GM12878 (cell line): ENCODE measurements around the gene MAOA. TPM values are rescaled to one million over a fixed set of nuclear protein-coding genes. Genes with fewer than 3 reads are reported as not detected.

Experiments
- ATAC-seq: fragments of 200-7000 bp; cut with Tn5 transposase; 3 replicates; pipeline ENCODE4 v1.9.1; 2020; ENCODE audit warnings: mild to moderate bottlenecking, moderate library complexity
- BruUV-seq: library from RNA; stranded (reverse); fragments of 400-500 nt; replicated peaks from 2 replicates; lab custom pipeline; 2021; lab: Mats Ljungman, UMichigan
- CTCF ChIA-PET: fragments of 300-600 bp; sonication (Branson Sonifier 250); formaldehyde crosslinking; extraction: SDS; loops from one replicate; lab custom pipeline; 2021; ENCODE audit warnings: inconsistent platforms; lab: Yijun Ruan, JAX
- POLR2A ChIA-PET: fragments of 350-600 bp; formaldehyde crosslinking; extraction: SDS; loops from one replicate; lab custom pipeline; 2021; ENCODE audit warnings: inconsistent platforms; lab: Charles Lee
- RAD21 ChIA-PET: fragments of 300-600 bp; sonication (Branson Sonifier 250); formaldehyde crosslinking; loops from one replicate; lab custom pipeline; 2023; ENCODE audit warnings: antibody characterized with exemption; ENCODE audit not compliant: unreplicated experiment; lab: Charles Lee
- SMC1A ChIA-PET: fragments of 300-600 bp; sonication (Branson Sonifier 250); formaldehyde crosslinking; loops from one replicate; lab custom pipeline; 2023; ENCODE audit not compliant: unreplicated experiment, uncharacterized antibody; lab: Charles Lee
- DNase-seq: peaks from one replicate; pipeline ENCODE4 v3.0.0-alpha.2; 2011; ENCODE audit warnings: low read depth, low spot score
- FAIRE-seq: peaks from 3 replicates; lab custom pipeline; 2011; peaks lifted over from hg19 to GRCh38; lab: Jason Lieb, UNC
- H2AFZ ChIP-seq: 2 replicates; pipeline ENCODE4 v1.6.0; 2011; ENCODE audit warnings: low read depth, low read length, control low read depth; ENCODE audit not compliant: control insufficient read depth
- H3K27ac ChIP-seq: 2 replicates; pipeline ENCODE4 v1.5.1; 2011; ENCODE audit warnings: control low read depth; ENCODE audit not compliant: control insufficient read depth, insufficient read depth
- H3K27me3 ChIP-seq, 2 experiments: replicated peaks in 1 of 2; 2 replicates each; pipeline versions ENCODE4 v1.6.0 to v1.6.1; 2011; ENCODE audit warnings: low read length in 1 of 2; ENCODE audit not compliant: control insufficient read depth in 2 of 2, insufficient read depth in 2 of 2
- H3K36me3 ChIP-seq, 2 experiments: 2 replicates each; pipeline ENCODE4 v1.5.1; 2011; ENCODE audit warnings: low read length in 1 of 2; ENCODE audit not compliant: control insufficient read depth in 2 of 2, insufficient read depth in 2 of 2
- H3K4me1 ChIP-seq: 2 replicates; pipeline ENCODE4 v1.6.1; 2011; ENCODE audit warnings: mild to moderate bottlenecking, low read length, moderate library complexity, mixed read lengths; ENCODE audit not compliant: control insufficient read depth, insufficient read depth
- H3K4me2 ChIP-seq: 2 replicates; pipeline ENCODE4 v1.6.0; 2011; ENCODE audit warnings: control low read depth; ENCODE audit not compliant: control insufficient read depth, insufficient read depth
- H3K4me3 ChIP-seq: fragments of 200-600 bp; sonication (generic); 2 replicates; pipeline ENCODE4 v1.5.1; 2016
- H3K79me2 ChIP-seq: 2 replicates; pipeline ENCODE4 v1.6.0; 2011; ENCODE audit warnings: low read length; ENCODE audit not compliant: control insufficient read depth, insufficient read depth
- H3K9ac ChIP-seq: 2 replicates; pipeline ENCODE4 v1.8.0; 2011; ENCODE audit warnings: low read length, control low read depth, mixed read lengths; ENCODE audit not compliant: control insufficient read depth, insufficient read depth
- H3K9me3 ChIP-seq: replicated peaks from 3 replicates; pipeline ENCODE4 v1.5.1; 2011; ENCODE audit warnings: mild to moderate bottlenecking, low read length; ENCODE audit not compliant: control insufficient read depth, insufficient read depth
- H4K20me1 ChIP-seq: 2 replicates; pipeline ENCODE4 v1.6.0; 2011; ENCODE audit not compliant: control insufficient read depth, insufficient read depth
- SUPT20H ChIP-seq: IDR thresholded peaks from 2 replicates; pipeline ENCODE4 v1.6.1; 2011; ENCODE audit warnings: low read depth, mild to moderate bottlenecking, low read length, moderate library complexity, borderline replicate concordance; ENCODE audit not compliant: control insufficient read depth
- TARDBP ChIP-seq: IDR thresholded peaks from 2 replicates; pipeline ENCODE4 v1.6.1; 2016; ENCODE audit warnings: borderline replicate concordance
- WGBS: methylation state at CpG from one replicate; pipeline ENCODE4 v1.1.6; 2016; ENCODE audit warnings: low lambda C conversion rate; ENCODE audit not compliant: insufficient replicate concordance, insufficient coverage; ENCODE audit errors: missing lambda C conversion rate; 5-methylcytosine and 5-hydroxymethylcytosine counted together
- in situ Hi-C: fragments of 300-500 bp; cut with MboI; formaldehyde crosslinking; loops from 9 replicates; pipeline ENCODE4 v1.14.3; 2018; ENCODE audit warnings: mixed read lengths
- intact Hi-C: fragments of 100-400 bp; cut with micrococcal nuclease; formaldehyde crosslinking; loops from one replicate; pipeline ENCODE4 v1.14.2; 2022; ENCODE audit not compliant: unreplicated experiment
- polyA plus RNA-seq, 11 experiments: library from polyadenylated mRNA; depleted of rRNA in 4 of 11; unstranded in 6 of 11; stranded (reverse) in 5 of 11; fragments of >200 nt; fragmentation: Nextera tagmentation in 4 of 11; fragmentation: Illumina TruSeq in 1 of 11; extraction: Ambion mirVana in 4 of 11; extraction: Trizol in 1 of 11; gene quantifications; 1 replicate in 1 of 11; 2 replicates in 10 of 11; pipeline versions ENCODE4 v1.2.1 to v1.2.3, GENCODE V29; 2011 to 2016; ENCODE audit warnings: inconsistent platforms in 2 of 11, missing spikeins in 2 of 11, low read depth in 1 of 11
- total RNA-seq, 4 experiments: library from RNA; depleted of rRNA in 3 of 4; stranded (reverse); fragments of >200 nt in 3 of 4; fragmentation: Illumina TruSeq in 1 of 4; extraction: Trizol in 1 of 4; gene quantifications; 2 replicates each; pipeline versions ENCODE4 v1.2.1 to v1.2.3, GENCODE V29; 2013 to 2021
- TF ChIP-seq, protein P1 (sequence below): IDR thresholded peaks from 2 replicates; pipeline ENCODE4 v1.6.1; 2011; ENCODE audit warnings: mild to moderate bottlenecking, low read depth, low read length, moderate library complexity; ENCODE audit not compliant: insufficient replicate concordance
- TF ChIP-seq, protein P2 (sequence below): fragments of 450-650 bp; IDR thresholded peaks from 2 replicates; pipeline ENCODE4 v1.6.1; 2014; ENCODE audit warnings: mild to moderate bottlenecking
- TF ChIP-seq, protein P3 (sequence below): fragments of 450-650 bp; IDR thresholded peaks from 2 replicates; pipeline ENCODE4 v1.6.1; 2017; ENCODE audit warnings: mild to moderate bottlenecking, moderate library complexity

Gene MAOA
- total and polyA plus RNA-seq, 10 of the 15 experiments (the other 5 are each of a cell fraction or from before 2014, with no cell fraction given) = 0.02 to 0.51 (median 0.08) TPM; not detected in 7

DNA sequence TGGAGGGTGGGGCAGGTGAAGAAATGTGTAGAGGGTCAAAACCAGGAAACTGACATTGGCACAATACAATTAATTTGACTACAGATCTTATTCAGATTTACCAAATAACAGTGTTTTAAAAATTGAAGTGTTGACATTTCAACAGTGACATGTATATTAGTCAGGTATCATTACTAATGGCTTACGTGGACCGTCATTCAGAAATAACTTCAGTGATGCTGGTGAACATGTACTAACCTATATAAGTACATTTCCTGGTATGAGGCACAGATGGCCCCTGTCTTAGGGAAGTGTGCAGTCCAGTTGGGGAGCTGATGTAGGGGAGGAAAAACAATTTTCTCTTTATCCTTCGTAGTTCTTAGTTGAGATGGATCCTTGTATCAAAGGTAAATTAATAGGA is 22.3 kb upstream of the MAOA start:
- Histone ChIP-seq H2AFZ (no peak overlapping the region), H3K79me2 (no peaks in the 10 kb centered on the region), H3K27me3 (no peaks in the 10 kb centered on the region), H3K4me2 (no peak overlapping the region), H3K9ac (no peak overlapping the region), H4K20me1 (no peaks in the 10 kb centered on the region), H3K4me1 (no peaks in the 10 kb centered on the region), H3K27ac (no peak overlapping the region), H3K36me3 (no peaks in the 10 kb centered on the region), H3K9me3 (no peaks in the 10 kb centered on the region), H3K4me3 (no peak overlapping the region)
- no TSS peak for BruUV-seq
- DNase-seq (no peak), FAIRE-seq (no peak), ATAC-seq (no peak)
- SMC1A ChIA-PET = no interaction called here
- TF ChIP-seq TARDBP (no peak), SUPT20H (no peak)
- TF ChIP-seq, protein P1, sequence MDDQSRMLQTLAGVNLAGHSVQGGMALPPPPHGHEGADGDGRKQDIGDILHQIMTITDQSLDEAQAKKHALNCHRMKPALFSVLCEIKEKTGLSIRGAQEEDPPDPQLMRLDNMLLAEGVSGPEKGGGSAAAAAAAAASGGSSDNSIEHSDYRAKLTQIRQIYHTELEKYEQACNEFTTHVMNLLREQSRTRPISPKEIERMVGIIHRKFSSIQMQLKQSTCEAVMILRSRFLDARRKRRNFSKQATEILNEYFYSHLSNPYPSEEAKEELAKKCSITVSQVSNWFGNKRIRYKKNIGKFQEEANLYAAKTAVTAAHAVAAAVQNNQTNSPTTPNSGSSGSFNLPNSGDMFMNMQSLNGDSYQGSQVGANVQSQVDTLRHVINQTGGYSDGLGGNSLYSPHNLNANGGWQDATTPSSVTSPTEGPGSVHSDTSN = no peak
- TF ChIP-seq, protein P2, sequence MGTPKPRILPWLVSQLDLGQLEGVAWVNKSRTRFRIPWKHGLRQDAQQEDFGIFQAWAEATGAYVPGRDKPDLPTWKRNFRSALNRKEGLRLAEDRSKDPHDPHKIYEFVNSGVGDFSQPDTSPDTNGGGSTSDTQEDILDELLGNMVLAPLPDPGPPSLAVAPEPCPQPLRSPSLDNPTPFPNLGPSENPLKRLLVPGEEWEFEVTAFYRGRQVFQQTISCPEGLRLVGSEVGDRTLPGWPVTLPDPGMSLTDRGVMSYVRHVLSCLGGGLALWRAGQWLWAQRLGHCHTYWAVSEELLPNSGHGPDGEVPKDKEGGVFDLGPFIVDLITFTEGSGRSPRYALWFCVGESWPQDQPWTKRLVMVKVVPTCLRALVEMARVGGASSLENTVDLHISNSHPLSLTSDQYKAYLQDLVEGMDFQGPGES = no peak
- TF ChIP-seq, protein P3, sequence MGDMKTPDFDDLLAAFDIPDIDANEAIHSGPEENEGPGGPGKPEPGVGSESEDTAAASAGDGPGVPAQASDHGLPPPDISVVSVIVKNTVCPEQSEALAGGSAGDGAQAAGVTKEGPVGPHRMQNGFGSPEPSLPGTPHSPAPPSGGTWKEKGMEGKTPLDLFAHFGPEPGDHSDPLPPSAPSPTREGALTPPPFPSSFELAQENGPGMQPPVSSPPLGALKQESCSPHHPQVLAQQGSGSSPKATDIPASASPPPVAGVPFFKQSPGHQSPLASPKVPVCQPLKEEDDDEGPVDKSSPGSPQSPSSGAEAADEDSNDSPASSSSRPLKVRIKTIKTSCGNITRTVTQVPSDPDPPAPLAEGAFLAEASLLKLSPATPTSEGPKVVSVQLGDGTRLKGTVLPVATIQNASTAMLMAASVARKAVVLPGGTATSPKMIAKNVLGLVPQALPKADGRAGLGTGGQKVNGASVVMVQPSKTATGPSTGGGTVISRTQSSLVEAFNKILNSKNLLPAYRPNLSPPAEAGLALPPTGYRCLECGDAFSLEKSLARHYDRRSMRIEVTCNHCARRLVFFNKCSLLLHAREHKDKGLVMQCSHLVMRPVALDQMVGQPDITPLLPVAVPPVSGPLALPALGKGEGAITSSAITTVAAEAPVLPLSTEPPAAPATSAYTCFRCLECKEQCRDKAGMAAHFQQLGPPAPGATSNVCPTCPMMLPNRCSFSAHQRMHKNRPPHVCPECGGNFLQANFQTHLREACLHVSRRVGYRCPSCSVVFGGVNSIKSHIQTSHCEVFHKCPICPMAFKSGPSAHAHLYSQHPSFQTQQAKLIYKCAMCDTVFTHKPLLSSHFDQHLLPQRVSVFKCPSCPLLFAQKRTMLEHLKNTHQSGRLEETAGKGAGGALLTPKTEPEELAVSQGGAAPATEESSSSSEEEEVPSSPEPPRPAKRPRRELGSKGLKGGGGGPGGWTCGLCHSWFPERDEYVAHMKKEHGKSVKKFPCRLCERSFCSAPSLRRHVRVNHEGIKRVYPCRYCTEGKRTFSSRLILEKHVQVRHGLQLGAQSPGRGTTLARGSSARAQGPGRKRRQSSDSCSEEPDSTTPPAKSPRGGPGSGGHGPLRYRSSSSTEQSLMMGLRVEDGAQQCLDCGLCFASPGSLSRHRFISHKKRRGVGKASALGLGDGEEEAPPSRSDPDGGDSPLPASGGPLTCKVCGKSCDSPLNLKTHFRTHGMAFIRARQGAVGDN = no peak
- WGBS = 31% methylated on average over 3 of the region's 3 CpGs
- in situ Hi-C loops = no loop called here
- intact Hi-C loops = no loop called here
- CTCF ChIA-PET = no interaction called here
- RAD21 ChIA-PET = no interaction called here
- POLR2A ChIA-PET = no interaction called here
